ENCODE data around the gene FDX2. TPM values are rescaled to one million over a fixed set of nuclear protein-coding genes. Genes with fewer than 3 reads are reported as not detected.

FDX2 gene
- total RNA-seq, 4 donors from 2014 or later = 6.1 to 28.9 (median 8.4) TPM; not detected in 1

GRCh38 chr19:10278935-10279334 lies 36.9 kb downstream of the FDX2 start:
- no peaks in the 10 kb centered on the region for H3K36me3 ChIP-seq
- H3K4me1 ChIP-seq = no peaks in the 10 kb centered on the region
- no peak overlapping the region for H3K27ac ChIP-seq
- H3K27me3 ChIP-seq = no peaks in the 10 kb centered on the region
- no peaks in the 10 kb centered on the region for H3K9me3 ChIP-seq
- 100% methylated on average over 1 of the region's 1 CpG; no CpG with 5 or more reads in 1 of the 2 donors for WGBS, 2 donors (ENCODE audit: low coverage in 1 of 2)
- TF ChIP-seq POLR2A (IDR thresholded peaks at IDR 0.05) (no peak), EP300 (IDR thresholded peaks at IDR 0.05; ENCODE audit: low read depth) (no peak), POLR2AphosphoS5 (IDR thresholded peaks at IDR 0.05) (no peak), CTCF (IDR thresholded peaks at IDR 0.05) (no peak)
- no peak overlapping the region for H3K4me3 ChIP-seq
- in situ Hi-C loops (cut with MboI; ENCODE audit: low pct_ligation_motif_present in 1 of 4, low pct_unique_long_range_greater_than_20kb in 1 of 4, low sequenced_read_pairs in 3 of 4) = no loop called here
- intact Hi-C loops (cut with DNase I; ENCODE audit: low total_unique reads) = no loop called here
- no peak for DNase-seq

DNA sequence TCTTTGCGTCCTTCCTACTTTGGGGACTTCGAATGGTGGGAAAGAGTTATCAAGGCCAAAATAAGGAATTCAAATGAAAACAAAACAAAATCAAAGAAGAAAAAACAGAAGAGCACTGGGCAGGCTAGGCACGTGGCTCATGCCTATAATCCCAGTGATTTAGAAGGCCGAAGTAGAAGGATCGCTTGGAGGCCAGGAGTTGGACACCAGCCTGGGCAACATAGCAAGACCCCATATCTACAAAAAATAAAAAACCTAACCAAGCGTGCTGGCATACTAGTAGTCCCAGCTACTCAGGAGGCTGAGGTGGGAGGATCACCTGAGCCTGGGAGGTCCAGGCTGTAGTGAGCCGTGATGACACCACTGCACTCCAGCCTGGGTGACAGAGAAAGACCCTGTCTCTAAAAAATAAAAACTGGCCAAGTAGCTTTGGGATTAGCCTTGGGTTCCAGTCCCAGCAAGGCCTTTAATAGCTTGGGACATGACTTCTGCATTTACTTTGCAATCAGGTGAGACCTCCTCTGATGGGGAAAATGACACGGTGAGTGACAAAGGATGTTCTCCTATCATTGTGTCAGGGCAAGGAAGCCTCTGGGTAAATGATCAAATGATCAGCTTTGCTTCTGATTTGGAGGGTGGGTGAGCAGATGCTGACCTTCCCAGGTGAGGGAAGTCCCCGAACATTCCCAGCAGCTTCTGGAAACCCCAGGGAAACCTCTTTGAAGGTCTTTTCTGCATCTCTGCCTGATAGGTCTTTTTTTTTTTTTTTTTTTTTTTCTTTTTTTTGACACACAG lies 37.8 kb downstream of the FDX2 start:
- no peak for DNase-seq
- Histone ChIP-seq H3K4me3 (no peak overlapping the region), H3K27me3 (no peaks in the 10 kb centered on the region), H3K27ac (no peak overlapping the region), H3K36me3 (no peaks in the 10 kb centered on the region), H3K4me1 (peaks cover 0 to 3% (median 0%) of the 10 kb centered on the region in 4 donors), H3K9me3 (no peaks in the 10 kb centered on the region)
- WGBS, 2 donors (ENCODE audit: low coverage in 1 of 2) = 88 to 90% methylated on average over 4 to 9 of the region's 9 CpGs
- intact Hi-C loops (cut with DNase I; ENCODE audit: low total_unique reads) (no loop called here), in situ Hi-C loops (cut with MboI; ENCODE audit: low pct_ligation_motif_present in 1 of 4, low pct_unique_long_range_greater_than_20kb in 1 of 4, low sequenced_read_pairs in 3 of 4) (no loop called here)
- TF ChIP-seq POLR2AphosphoS5 (IDR thresholded peaks at IDR 0.05) (no peak), POLR2A (IDR thresholded peaks at IDR 0.05) (no peak), CTCF (IDR thresholded peaks at IDR 0.05) (no peak), EP300 (IDR thresholded peaks at IDR 0.05; ENCODE audit: low read depth) (no peak)

GRCh38 chr19:10274589-10274988 lies 41.2 kb downstream of the FDX2 start:
- no peak for DNase-seq
- Histone ChIP-seq H3K4me3 (no peak overlapping the region), H3K27ac (no peak overlapping the region), H3K36me3 (no peaks in the 10 kb centered on the region), H3K4me1 (peaks cover 6 to 22% (median 16%) of the 10 kb centered on the region in 4 donors), H3K9me3 (no peaks in the 10 kb centered on the region), H3K27me3 (peaks cover 23% of the 10 kb centered on the region)
- in situ Hi-C loops (cut with MboI; ENCODE audit: low pct_ligation_motif_present in 1 of 4, low pct_unique_long_range_greater_than_20kb in 1 of 4, low sequenced_read_pairs in 3 of 4) = no loop called here
- WGBS, 2 donors (ENCODE audit: low coverage in 1 of 2) = 86 to 90% methylated on average over 2 to 10 of the region's 10 CpGs
- TF ChIP-seq POLR2A (IDR thresholded peaks at IDR 0.05) (no peak), EP300 (IDR thresholded peaks at IDR 0.05; ENCODE audit: low read depth) (no peak), CTCF (IDR thresholded peaks at IDR 0.05) (no peak), POLR2AphosphoS5 (IDR thresholded peaks at IDR 0.05) (no peak)
- intact Hi-C loops (cut with DNase I; ENCODE audit: low total_unique reads) = no loop called here

GRCh38 chr19:10271543-10272086 lies 44.2 kb downstream of the FDX2 start:
- WGBS, 2 donors (ENCODE audit: low coverage in 1 of 2) = 28% methylated on average over 12 of the region's 12 CpGs; no CpG with 5 or more reads in 1 of the 2 donors
- in situ Hi-C loops (cut with MboI; ENCODE audit: low pct_ligation_motif_present in 1 of 4, low pct_unique_long_range_greater_than_20kb in 1 of 4, low sequenced_read_pairs in 3 of 4) (no loop called here), intact Hi-C loops (cut with DNase I; ENCODE audit: low total_unique reads) (no loop called here)
- Histone ChIP-seq H3K4me3 (peak overlapping the region in 3 of 4 donors; percentile 25 to 45 (median 42)), H3K27me3 (peaks cover 24% of the 10 kb centered on the region), H3K4me1 (peaks cover 6 to 23% (median 17%) of the 10 kb centered on the region in 4 donors), H3K36me3 (no peaks in the 10 kb centered on the region), H3K9me3 (no peaks in the 10 kb centered on the region), H3K27ac (peak overlapping the region; percentile 74 to 86 (median 80))
- DNase-seq = peak; percentile 43
- no peak for TF ChIP-seq POLR2AphosphoS5 (IDR thresholded peaks at IDR 0.05)
- TF ChIP-seq EP300 (IDR thresholded peaks at IDR 0.05; ENCODE audit: low read depth) = no peak
- no peak for TF ChIP-seq CTCF (IDR thresholded peaks at IDR 0.05)
- no peak for TF ChIP-seq POLR2A (IDR thresholded peaks at IDR 0.05)
